ENCODE results near the gene KDM7A. TPM values are rescaled to one million over a fixed set of nuclear protein-coding genes. Genes with fewer than 3 reads are reported as not detected.
A peak's percentile ranks its signal among the peaks of the same experiment; 100 is the strongest.

Gene KDM7A
- total and polyA plus RNA-seq, 9 of the 15 experiments (the other 6 are each of a cell fraction or from before 2014, with no cell fraction given) = 0.90 to 8.4 (median 7.0) TPM

DNA sequence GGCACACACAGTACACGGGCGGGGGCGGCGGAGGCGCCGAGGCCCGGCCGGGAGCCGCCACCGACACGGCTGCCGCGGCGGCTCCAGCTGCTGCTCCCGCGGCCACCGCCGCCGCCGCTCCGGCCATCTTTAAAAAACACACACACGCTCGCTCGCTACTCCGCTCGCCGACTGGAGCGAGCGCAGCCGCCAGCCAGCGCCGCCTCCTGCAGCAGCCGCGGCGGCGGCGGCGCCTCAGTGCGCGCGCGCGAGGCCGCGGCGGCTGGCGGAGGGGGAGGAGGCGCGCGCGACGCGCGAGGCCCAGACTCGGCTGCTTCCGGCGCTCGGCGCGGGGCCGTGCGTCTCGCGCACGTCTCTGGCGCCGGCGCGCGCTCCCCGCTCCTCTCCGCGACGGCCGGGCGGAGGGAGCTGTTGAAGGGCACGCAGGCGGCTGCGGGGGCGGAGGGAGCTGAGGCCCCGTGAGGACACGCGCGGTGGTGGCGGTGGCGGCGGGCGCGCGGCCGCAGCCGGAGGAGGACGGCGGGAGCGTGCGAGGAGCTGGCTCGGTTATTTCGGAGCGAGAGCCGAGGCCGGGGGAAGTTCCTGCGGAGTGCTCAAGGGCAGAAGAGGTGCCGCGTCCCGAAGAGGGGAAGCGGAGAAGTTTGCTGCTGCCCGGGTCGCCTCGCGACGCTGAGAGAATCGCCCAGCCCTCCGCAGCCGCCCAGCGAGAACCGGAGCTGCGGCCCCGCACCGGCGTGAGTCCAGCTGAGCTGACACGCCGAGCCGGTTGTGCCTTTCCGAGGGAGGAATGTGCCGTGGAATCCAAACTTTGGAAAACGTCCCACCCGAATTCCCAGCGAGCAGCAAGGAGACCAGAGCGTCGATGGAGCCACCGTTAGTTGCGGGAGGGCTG is at the start of gene KDM7A (continued):
- TF ChIP-seq, protein P1, sequence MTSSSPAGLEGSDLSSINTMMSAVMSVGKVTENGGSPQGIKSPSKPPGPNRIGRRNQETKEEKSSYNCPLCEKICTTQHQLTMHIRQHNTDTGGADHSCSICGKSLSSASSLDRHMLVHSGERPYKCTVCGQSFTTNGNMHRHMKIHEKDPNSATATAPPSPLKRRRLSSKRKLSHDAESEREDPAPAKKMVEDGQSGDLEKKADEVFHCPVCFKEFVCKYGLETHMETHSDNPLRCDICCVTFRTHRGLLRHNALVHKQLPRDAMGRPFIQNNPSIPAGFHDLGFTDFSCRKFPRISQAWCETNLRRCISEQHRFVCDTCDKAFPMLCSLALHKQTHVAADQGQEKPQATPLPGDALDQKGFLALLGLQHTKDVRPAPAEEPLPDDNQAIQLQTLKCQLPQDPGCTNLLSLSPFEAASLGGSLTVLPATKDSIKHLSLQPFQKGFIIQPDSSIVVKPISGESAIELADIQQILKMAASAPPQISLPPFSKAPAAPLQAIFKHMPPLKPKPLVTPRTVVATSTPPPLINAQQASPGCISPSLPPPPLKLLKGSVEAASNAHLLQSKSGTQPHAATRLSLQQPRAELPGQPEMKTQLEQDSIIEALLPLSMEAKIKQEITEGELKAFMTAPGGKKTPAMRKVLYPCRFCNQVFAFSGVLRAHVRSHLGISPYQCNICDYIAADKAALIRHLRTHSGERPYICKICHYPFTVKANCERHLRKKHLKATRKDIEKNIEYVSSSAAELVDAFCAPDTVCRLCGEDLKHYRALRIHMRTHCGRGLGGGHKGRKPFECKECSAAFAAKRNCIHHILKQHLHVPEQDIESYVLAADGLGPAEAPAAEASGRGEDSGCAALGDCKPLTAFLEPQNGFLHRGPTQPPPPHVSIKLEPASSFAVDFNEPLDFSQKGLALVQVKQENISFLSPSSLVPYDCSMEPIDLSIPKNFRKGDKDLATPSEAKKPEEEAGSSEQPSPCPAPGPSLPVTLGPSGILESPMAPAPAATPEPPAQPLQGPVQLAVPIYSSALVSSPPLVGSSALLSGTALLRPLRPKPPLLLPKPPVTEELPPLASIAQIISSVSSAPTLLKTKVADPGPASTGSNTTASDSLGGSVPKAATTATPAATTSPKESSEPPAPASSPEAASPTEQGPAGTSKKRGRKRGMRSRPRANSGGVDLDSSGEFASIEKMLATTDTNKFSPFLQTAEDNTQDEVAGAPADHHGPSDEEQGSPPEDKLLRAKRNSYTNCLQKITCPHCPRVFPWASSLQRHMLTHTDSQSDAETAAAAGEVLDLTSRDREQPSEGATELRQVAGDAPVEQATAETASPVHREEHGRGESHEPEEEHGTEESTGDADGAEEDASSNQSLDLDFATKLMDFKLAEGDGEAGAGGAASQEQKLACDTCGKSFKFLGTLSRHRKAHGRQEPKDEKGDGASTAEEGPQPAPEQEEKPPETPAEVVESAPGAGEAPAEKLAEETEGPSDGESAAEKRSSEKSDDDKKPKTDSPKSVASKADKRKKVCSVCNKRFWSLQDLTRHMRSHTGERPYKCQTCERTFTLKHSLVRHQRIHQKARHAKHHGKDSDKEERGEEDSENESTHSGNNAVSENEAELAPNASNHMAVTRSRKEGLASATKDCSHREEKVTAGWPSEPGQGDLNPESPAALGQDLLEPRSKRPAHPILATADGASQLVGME (CRISPR knock-in tag; IDR thresholded peaks at IDR 0.05) = peak; percentile 96
- TF ChIP-seq XRCC3 (IDR thresholded peaks at IDR 0.05) (no peak), LARP7 (IDR thresholded peaks at IDR 0.05) (no peak), FOXJ3 (CRISPR knock-in tag; IDR thresholded peaks at IDR 0.05) (no peak), ZNF76 (CRISPR knock-in tag; IDR thresholded peaks at IDR 0.05; ENCODE audit: borderline replicate concordance) (0 out of 2 replicates have a peak, but pooled peaks have one; percentile 75), ZC3H4 (CRISPR knock-in tag; IDR thresholded peaks at IDR 0.05; ENCODE audit: borderline replicate concordance) (no peak), HNRNPL (IDR thresholded peaks at IDR 0.05; ENCODE audit: low read depth, low read length) (peak; percentile 57; the same call in 1 of the 2 replicates), BACH1 (tag; IDR thresholded peaks at IDR 0.05) (peak; percentile 78; the same call in 1 of the 2 replicates), EGR1 (conservative IDR thresholded peaks at IDR 0.05) (peak; percentile 93), GTF2A2 (tag; IDR thresholded peaks at IDR 0.05) (no peak), POLR2AphosphoS5 (IDR thresholded peaks at IDR 0.05; ENCODE audit: control insufficient read depth, insufficient read depth, low read depth, low read length) (peak; percentile 72; the same call in 1 of the 2 replicates), CBX1 (IDR thresholded peaks at IDR 0.05; ENCODE audit: low read depth) (0 out of 2 replicates have a peak, but pooled peaks have one; percentile 74), HNRNPLL (IDR thresholded peaks at IDR 0.05; ENCODE audit: low read depth, low read length, poor library complexity, severe bottlenecking) (peak; percentile 96), SP1 (CRISPR knock-in tag; IDR thresholded peaks at IDR 0.05) (peak; percentile 54; the same call in 1 of the 2 replicates), SMARCE1 (IDR thresholded peaks at IDR 0.05) (peak; percentile 42), TAF1 (IDR thresholded peaks at IDR 0.05; ENCODE audit: control insufficient read depth, extremely low read depth, insufficient read depth, low read length, severe bottlenecking) (peak; percentile 86), NBN (IDR thresholded peaks at IDR 0.05; ENCODE audit: low read depth) (peak; percentile 28; the same call in 1 of the 2 replicates), ZFP30 (CRISPR knock-in tag; IDR thresholded peaks at IDR 0.05; ENCODE audit: borderline replicate concordance) (no peak)
- TF ChIP-seq, protein P2, sequence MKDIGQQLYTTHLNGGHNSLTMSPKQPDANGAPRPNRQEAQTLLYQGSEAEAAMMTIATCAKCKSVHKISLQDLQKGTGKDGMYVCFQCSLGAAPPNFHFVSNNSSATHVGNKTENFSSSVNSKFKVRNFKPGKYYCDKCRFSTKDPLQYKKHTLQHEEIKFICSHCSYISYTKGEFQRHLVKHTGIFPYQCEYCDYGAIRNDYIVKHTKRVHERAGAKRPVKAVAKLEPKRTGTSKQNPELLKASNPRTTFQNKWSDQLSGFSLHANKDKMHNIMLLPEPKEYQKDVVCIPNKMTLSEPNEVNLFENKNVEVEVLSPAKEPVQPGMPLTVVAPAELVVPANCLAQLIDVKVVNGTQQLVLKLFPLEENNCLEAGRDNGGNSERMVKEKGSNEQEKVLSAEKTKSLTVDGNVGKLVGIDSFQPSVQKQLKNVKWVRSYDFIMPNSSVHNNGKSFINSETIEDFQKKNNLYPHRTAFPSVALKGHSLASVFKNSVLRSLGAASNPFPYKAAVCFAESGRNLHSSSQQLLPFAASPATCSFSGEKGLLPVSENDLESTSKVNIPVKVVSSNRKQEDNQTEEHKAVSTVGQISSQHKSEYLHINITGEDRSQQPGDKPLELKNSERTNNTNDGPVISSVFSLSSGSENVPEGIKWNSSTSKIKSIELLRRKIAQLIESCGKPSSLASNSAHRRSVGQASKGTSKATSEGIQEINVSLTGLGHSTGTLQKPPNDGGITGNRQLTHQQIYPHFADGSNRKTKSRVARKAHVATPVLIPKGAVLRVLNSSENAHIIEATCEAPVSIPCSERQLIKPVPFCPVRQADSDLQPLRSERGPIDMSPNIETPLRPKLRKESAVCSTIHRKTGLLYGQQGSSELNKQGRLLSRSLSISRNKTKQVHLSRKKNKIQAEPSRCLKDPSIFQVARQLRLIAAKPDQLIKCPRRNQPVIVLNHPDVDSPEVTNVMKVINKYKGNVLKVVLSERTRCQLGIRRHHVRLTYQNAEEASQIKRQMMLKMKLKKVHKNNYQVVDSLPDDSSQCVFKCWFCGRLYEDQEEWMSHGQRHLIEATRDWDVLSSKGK (CRISPR knock-in tag; IDR thresholded peaks at IDR 0.05) = no peak

Data from K562 (cell line).